ENCODE data around the gene GM2A. TPM values are rescaled to one million over a fixed set of nuclear protein-coding genes. Genes with fewer than 3 reads are reported as not detected.

Gene GM2A
- 10 to 100 TPM; 15.9 to 19.5 TPM for total RNA-seq

DNA sequence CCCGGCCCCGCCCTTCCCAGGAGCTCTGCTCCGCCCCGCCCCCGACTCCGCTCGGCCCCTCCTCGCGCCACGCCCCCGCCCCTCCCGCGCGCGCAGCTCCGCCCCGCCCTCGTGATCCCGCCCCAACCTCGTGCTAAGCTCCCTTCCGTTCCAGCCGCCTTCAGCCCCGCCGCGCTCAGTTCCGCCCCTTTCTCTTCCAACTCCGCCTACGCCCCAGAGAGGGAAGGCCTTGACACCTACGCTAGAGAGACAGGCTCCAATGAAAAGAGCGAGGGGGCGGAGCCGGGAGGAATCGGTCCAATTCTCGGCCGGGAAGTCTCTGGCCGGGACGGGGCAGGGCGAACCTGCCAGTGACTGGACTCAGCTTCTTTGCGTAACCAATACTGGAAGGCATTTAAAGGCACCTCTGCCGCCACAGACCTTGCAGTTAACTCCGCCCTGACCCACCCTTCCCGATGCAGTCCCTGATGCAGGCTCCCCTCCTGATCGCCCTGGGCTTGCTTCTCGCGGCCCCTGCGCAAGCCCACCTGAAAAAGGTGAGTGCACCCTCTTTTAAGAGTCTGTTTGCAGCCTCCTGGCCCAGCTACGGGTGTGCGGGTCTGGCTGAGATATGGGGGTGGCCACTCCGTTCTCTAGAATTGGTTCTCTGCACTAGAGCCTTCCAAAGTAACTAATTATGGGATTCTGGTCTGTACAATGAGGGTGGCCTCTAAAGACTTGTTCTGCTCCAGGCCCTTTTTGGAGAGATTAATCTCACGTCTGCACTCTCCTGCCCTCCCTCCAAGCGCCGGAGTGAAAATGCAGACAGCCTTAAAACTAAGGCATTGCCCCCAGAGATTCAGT, at the start of gene GM2A:
TSS of gene GM2A (plus strand) at position 424 of the 843 bp plus-strand sequence. CDS start at position 456, 32 bp downstream.
- Mint-ChIP-seq H3K36me3 (ENCODE audit: low read depth) (peaks cover 6% of the 10 kb centered on the region), H3K27me3 (no peaks in the 10 kb centered on the region), H3K9me3 (peaks cover 3% of the 10 kb centered on the region), H3K4me1 (peaks cover 37% of the 10 kb centered on the region), H3K4me3 (peak within 1 kb of the TSS; percentile 90), H3K27ac (peak within 1 kb of the TSS; percentile 91)
- ChIA-PET POLR2A (interaction anchor here (0.6 to 1.1 kb wide), 4 partner anchors 29 to 1246 kb away, joined by 3 to 9 read pairs (median 6); partner anchors contain the start of gene CCDC69), CTCF (interaction anchor here (0.7 to 2.5 kb wide), 11 partner anchors 11 to 1734 kb away, joined by 3 to 13 read pairs (median 5); no protein-coding TSS in a partner anchor)
- DNase-seq = peak; percentile 99

DNA sequence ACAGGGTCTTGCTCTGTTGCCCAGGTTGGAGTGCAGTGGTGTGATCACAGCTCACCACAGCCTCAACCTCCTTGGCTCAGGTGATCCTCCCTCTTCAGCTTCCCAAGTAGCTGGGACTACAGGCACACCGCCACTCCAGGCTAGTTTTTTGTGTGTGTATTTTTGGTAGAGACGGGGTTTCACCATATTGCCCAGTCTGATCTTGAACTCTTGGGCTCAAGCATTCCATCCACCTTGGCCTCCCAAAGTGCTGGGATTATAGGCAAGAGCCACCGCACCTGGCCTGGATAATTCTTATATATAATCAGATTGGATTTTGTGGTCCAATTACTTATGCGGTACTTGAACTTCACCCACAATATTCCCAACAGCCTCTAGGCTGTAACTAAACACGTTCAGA, 48.9 kb upstream of the GM2A start:
- no peaks in the 10 kb centered on the region for H3K9me3 Mint-ChIP-seq
- peaks cover 40% of the 10 kb centered on the region for H3K4me1 Mint-ChIP-seq
- no peak overlapping the region for H3K27ac Mint-ChIP-seq
- no peak overlapping the region for H3K4me3 Mint-ChIP-seq
- CTCF ChIA-PET = interaction anchor here (1.3 to 3.7 kb wide), 2 partner anchors 8 to 10 kb away, joined by 3 to 11 read pairs; no protein-coding TSS in a partner anchor
- POLR2A ChIA-PET = no interaction called here
- H3K27me3 Mint-ChIP-seq = no peaks in the 10 kb centered on the region
- peaks cover 57% of the 10 kb centered on the region for H3K36me3 Mint-ChIP-seq (ENCODE audit: low read depth)
- DNase-seq = no peak

DNA sequence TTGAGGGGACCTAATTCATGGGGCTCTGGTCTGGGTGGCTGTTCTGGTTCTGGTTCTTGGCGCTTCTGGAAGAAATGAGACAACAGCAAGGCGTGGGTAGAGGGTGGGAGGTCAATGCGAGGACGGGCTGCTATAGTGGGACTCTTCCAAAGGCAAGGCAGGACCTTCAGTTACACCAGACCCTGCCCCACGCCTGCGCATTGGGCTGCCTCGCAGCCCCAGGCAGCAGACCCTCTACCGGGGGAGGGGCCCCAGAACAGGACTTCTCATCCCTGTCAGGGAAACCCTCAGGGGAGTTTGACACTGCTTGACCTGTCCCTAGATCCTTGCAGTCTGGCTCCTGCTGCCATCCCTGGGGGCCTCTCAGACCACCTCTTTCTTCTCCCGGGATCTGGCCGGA, 47.6 kb upstream of the GM2A start:
- Mint-ChIP-seq H3K4me1 (peaks cover 50% of the 10 kb centered on the region), H3K36me3 (ENCODE audit: low read depth) (peaks cover 54% of the 10 kb centered on the region), H3K9me3 (no peaks in the 10 kb centered on the region), H3K27me3 (no peaks in the 10 kb centered on the region), H3K27ac (no peak overlapping the region), H3K4me3 (no peak overlapping the region)
- ChIA-PET POLR2A (no interaction called here), CTCF (interaction anchor here (3.7 kb wide), 1 partner anchor 8 kb away, joined by 11 read pairs; no protein-coding TSS in a partner anchor)
- no peak for DNase-seq

DNA sequence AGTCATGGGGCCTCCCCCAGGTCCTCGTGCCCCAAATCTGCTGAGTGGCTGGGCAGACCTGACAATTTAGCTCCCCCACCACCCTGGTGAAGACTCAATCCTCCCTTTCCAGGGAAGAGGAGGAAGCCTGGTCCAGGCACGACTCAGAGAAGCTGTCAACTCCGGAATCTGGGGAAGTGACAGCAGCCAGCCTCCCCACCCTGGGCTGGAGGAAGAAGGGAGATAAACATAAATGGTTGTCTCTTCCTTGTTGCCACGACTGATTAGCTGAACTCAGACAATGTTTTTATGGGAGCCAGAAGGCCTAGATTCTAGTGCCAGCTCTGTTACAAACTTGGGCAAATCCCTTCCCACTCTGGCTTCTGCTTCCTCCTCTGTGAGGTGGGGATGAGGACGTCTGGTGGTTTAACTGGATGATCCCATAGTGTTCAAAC, 44.5 kb upstream of the GM2A start:
- peak overlapping the region; percentile 68 for H3K27ac Mint-ChIP-seq
- DNase-seq = no peak
- ChIA-PET POLR2A (no interaction called here), CTCF (interaction anchor here (0.9 kb wide), 1 partner anchor 10 kb away, joined by 3 read pairs; no protein-coding TSS in a partner anchor)
- no peaks in the 10 kb centered on the region for H3K27me3 Mint-ChIP-seq
- H3K4me3 Mint-ChIP-seq = no peak overlapping the region
- H3K36me3 Mint-ChIP-seq (ENCODE audit: low read depth) = peaks cover 58% of the 10 kb centered on the region
- peaks cover 64% of the 10 kb centered on the region for H3K4me1 Mint-ChIP-seq
- H3K9me3 Mint-ChIP-seq = no peaks in the 10 kb centered on the region

DNA sequence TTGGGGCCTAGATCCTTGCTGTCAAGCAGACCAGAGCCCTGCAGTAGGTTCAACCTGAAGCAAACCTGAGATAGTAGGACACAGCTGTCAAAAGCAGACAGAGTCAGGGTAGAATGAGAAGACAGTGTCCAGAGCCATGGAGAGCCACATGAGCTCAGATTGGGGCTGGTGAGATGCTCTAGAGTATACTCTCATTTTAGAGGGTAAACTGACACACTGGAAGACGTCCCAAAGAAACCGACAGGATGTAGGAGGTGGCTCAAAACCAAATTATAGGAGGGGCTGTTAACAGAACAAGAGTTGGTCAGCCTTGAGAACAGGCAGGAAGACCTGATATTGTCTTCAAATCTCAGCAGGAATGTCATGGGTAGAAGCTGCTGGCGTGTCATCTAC, 40.6 kb upstream of the GM2A start:
- no peak for DNase-seq
- CTCF ChIA-PET = interaction anchor here (0.7 to 5.5 kb wide), 9 partner anchors 8 to 142 kb away, joined by 3 to 25 read pairs (median 4); partner anchors contain the start of gene CCDC69
- Mint-ChIP-seq H3K9me3 (no peaks in the 10 kb centered on the region), H3K4me1 (peaks cover 83% of the 10 kb centered on the region), H3K27ac (peak overlapping the region; percentile 97), H3K4me3 (peak overlapping the region; percentile 71), H3K27me3 (no peaks in the 10 kb centered on the region), H3K36me3 (ENCODE audit: low read depth) (peaks cover 72% of the 10 kb centered on the region)
- POLR2A ChIA-PET = interaction anchor here (0.7 to 1.7 kb wide), 5 partner anchors 10 to 42 kb away, joined by 3 to 12 read pairs (median 7); partner anchors contain the start of genes CCDC69 and GM2A

- Mint-ChIP-seq H3K4me3 (peak overlapping the region; percentile 71), H3K27me3 (no peaks in the 10 kb centered on the region), H3K4me1 (peaks cover 85% of the 10 kb centered on the region), H3K9me3 (no peaks in the 10 kb centered on the region), H3K36me3 (ENCODE audit: low read depth) (peaks cover 76% of the 10 kb centered on the region), H3K27ac (peak overlapping the region; percentile 97)
- ChIA-PET POLR2A (interaction anchor here (0.5 to 1.5 kb wide), 3 partner anchors 9 to 40 kb away, joined by 4 to 8 read pairs (median 8); partner anchors contain the start of gene CCDC69), CTCF (interaction anchor here (0.9 to 5.5 kb wide), 11 partner anchors 10 to 88 kb away, joined by 3 to 25 read pairs (median 6); partner anchors contain the start of genes ANXA6, CCDC69 and GM2A)
- peak; percentile 94 for DNase-seq
Measured at GRCh38 chr5:151213803-151214613, 39.0 kb upstream of the GM2A start.

- ChIA-PET POLR2A (interaction anchor here (1.5 kb wide), 1 partner anchor 38 kb away, joined by 8 read pairs; no protein-coding TSS in a partner anchor), CTCF (interaction anchor here (1.3 to 5.5 kb wide), 6 partner anchors 9 to 64 kb away, joined by 4 to 25 read pairs (median 8); partner anchors contain the start of genes CCDC69 and GM2A)
- H3K27ac Mint-ChIP-seq = peak overlapping the region; percentile 97
- no peaks in the 10 kb centered on the region for H3K9me3 Mint-ChIP-seq
- no peaks in the 10 kb centered on the region for H3K27me3 Mint-ChIP-seq
- peaks cover 76% of the 10 kb centered on the region for H3K36me3 Mint-ChIP-seq (ENCODE audit: low read depth)
- peak; percentile 58 for DNase-seq
- peaks cover 85% of the 10 kb centered on the region for H3K4me1 Mint-ChIP-seq
- peak overlapping the region; percentile 71 for H3K4me3 Mint-ChIP-seq
Measured at GRCh38 chr5:151214614-151215545, 38.1 kb upstream of the GM2A start.

DNA sequence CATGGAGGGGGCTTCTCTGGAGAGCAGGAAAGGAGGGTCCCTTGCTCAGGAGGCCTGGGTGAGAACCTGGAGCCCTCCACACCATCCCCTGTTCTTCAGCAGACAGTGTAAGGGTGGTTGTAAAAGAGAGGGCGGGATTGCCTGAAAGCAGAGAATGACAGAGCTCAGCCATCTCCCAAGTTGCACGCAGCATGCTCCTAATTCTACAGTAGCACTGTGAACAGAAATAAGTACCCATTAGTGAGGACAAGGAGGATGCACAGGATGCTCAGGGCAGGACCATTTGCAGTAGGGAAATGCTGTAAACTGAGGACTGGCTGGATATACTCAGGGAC, 37.5 kb upstream of the GM2A start:
- Mint-ChIP-seq H3K4me3 (peak overlapping the region; percentile 71), H3K36me3 (ENCODE audit: low read depth) (peaks cover 81% of the 10 kb centered on the region), H3K27ac (peak overlapping the region; percentile 97), H3K27me3 (no peaks in the 10 kb centered on the region), H3K9me3 (no peaks in the 10 kb centered on the region), H3K4me1 (peaks cover 90% of the 10 kb centered on the region)
- DNase-seq = no peak
- POLR2A ChIA-PET = no interaction called here
- CTCF ChIA-PET = interaction anchor here (0.6 to 5.5 kb wide), 5 partner anchors 9 to 24 kb away, joined by 3 to 25 read pairs (median 4); partner anchors contain the start of gene CCDC69

GRCh38 chr5:151216781-151217180, 36.2 kb upstream of the GM2A start:
- DNase-seq = no peak
- H3K4me1 Mint-ChIP-seq = peaks cover 92% of the 10 kb centered on the region
- CTCF ChIA-PET = interaction anchor here (1.2 to 3.3 kb wide), 3 partner anchors 16 to 66 kb away, joined by 3 to 13 read pairs (median 3); no protein-coding TSS in a partner anchor
- H3K9me3 Mint-ChIP-seq = no peaks in the 10 kb centered on the region
- no peak overlapping the region for H3K4me3 Mint-ChIP-seq
- no peaks in the 10 kb centered on the region for H3K27me3 Mint-ChIP-seq
- peaks cover 87% of the 10 kb centered on the region for H3K36me3 Mint-ChIP-seq (ENCODE audit: low read depth)
- H3K27ac Mint-ChIP-seq = peak overlapping the region; percentile 73
- POLR2A ChIA-PET = no interaction called here

DNA sequence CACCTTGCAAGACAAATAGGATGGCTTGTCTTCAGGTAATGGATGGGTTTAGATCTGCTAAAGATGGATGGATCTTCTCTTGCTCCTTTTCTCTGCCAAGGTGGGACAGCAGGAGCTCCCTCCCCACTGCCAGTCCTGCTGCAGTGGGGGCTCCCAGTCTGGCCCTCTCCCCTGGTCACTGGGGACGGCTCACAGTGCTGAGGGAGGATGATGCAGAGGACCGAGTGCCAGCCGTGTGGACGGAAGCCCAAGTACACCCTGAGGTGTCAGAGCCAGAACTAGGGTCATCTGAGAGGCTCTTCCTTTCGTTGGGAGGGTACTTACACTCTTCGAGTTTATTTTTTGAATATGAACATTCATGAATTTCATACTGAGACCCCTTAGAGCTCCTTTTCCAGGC, 34.8 kb upstream of the GM2A start:
- Mint-ChIP-seq H3K4me1 (peaks cover 92% of the 10 kb centered on the region), H3K27me3 (no peaks in the 10 kb centered on the region), H3K27ac (peak overlapping the region; percentile 77), H3K4me3 (no peak overlapping the region), H3K36me3 (ENCODE audit: low read depth) (peaks cover 86% of the 10 kb centered on the region), H3K9me3 (no peaks in the 10 kb centered on the region)
- DNase-seq = no peak
- ChIA-PET CTCF (interaction anchor here (1.3 kb wide), 1 partner anchor 68 kb away, joined by 3 read pairs; no protein-coding TSS in a partner anchor), POLR2A (no interaction called here)

DNA sequence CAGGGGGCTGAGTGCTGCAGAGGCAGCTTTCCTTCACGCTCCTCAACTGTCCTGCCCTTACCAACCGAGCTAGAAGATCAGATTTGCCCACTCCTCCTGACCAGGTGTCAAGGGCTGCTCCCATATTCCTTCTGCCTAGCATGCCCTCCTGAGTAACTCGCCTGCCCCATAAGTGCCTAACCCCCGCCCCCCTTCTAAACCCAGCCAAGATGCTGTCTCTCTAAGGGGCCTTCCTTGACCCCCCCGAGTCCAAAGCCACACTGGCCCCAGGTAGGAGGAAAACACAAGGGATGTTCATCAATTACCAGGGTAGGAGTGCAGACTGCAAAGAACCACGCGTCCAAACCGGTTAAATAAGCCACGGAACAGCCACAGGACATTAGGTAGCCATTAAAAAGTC, 33.8 kb upstream of the GM2A start:
- H3K27me3 Mint-ChIP-seq = no peaks in the 10 kb centered on the region
- H3K4me3 Mint-ChIP-seq = no peak overlapping the region
- H3K36me3 Mint-ChIP-seq (ENCODE audit: low read depth) = peaks cover 80% of the 10 kb centered on the region
- DNase-seq = no peak
- no peak overlapping the region for H3K27ac Mint-ChIP-seq
- H3K9me3 Mint-ChIP-seq = no peaks in the 10 kb centered on the region
- POLR2A ChIA-PET = no interaction called here
- CTCF ChIA-PET = interaction anchor here (1.0 kb wide), 1 partner anchor 22 kb away, joined by 4 read pairs; no protein-coding TSS in a partner anchor
- peaks cover 85% of the 10 kb centered on the region for H3K4me1 Mint-ChIP-seq
